GM19455 (cell line): Measurements from ENCODE around the gene MDC1.

ENCODE experiments used
- ATAC-seq: cut with Tn5 transposase; IDR thresholded peaks from one replicate; pipeline ENCODE4 v1.9.1; 2021; ENCODE audit not compliant: unreplicated experiment

MDC1 gene

DNA sequence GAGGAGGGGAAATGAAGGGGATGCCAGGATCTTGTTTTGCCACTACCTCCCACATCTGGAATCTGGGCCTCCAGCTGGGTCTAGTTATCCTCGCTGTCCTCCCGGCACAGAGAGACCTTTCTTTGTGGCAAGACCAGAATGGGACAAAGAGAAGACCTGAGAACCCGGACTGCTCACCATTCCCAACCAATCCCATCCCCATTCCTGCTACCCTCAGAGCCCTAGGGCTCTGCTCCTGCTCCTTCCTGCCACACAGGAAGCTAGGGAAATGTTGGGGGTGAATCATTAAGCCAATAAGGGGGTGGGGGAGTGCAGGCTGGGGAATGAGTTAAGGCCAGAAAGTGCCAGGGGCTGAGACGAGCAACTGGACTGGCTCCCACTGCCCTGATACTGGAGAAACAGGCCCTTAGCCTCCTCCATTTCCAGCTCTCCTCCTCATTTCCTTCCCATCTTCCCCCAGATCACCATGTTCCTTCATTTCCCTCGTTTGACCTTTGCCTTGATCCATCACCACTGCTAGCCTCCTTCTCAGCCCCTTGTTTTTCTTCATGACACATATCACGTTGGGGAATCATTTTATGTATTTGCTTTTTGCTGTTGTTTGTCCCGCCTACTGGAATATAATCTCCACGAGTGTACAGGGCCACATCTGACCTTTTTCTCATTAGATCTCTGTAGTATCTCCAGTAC lies 31.9 kb upstream of the MDC1 start:
- ATAC-seq = no peak

GRCh38 chr6:30747902-30748769 lies 31.1 kb upstream of the MDC1 start:
- no peak for ATAC-seq

DNA sequence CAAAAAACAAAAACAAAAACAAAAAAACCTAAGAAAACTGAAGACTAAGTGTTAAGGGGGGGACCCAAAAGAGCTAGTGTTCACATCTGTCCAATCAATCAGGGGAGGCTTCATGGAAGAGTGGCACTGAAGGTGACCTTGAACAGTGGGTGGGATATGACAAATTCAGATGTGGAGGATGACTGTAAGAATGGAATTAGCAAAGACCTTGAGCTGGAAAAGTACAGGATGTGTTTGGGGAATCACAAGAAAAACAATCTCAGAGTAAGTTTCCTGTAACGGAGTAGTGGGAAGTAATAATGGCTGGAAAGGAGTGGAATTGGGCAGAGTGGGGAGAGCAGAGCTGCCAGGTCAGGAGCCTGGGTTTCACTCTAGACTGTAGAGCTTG lies 30.2 kb upstream of the MDC1 start:
- no peak for ATAC-seq

- no peak for ATAC-seq
Observed at GRCh38 chr6:30744054-30744805, 27.1 kb upstream of the MDC1 start, which contains the start of gene IER3. IER3 (minus strand) TSS chr6:30744547; CDS start chr6:30744518, 29 bp downstream.

DNA sequence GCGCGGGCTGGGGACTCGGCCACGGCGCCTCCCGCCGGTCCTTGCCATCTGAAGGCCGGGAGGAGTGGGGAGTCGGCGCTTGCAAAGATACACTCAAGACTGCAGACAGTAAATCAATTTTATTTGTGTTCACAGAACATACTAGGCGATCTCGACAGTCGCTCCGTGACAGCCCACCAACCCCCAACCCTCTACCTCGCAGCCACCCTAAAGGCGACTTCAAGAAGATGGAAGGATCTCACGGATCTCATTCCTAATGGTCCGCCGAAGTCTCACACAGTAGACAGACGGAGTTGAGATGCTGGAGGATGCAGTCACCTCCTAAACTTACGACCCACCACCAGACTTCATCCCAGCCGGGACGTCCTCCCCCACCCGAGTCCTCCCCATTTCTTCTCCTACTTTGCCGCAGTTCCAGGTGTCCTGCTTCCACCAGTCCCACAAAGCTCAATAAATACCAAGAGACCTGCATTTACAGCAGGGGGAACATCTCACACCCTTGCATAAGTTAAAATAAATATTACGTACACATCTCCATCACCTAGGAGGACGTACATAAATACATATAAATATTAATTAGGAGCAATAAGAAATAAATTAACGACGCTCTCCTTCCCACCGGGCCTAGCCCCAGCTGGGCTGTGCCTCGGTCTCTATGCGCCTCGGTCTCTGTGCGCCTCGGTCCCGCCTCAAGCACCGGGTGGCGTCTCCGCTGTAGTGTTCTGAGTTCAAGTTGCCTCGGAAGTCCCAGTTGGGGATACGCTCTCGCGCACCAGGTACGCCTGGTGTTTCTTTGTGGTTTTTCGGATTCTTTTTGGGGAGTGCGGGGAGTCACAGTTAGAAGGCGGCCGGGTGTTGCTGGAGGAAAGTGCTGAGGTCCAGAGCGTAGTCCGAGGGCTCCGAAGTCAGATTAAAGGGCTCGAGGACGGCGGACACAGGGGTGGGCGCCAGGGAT lies 26.3 kb upstream of the MDC1 start:
- ATAC-seq = peak; percentile 29

DNA sequence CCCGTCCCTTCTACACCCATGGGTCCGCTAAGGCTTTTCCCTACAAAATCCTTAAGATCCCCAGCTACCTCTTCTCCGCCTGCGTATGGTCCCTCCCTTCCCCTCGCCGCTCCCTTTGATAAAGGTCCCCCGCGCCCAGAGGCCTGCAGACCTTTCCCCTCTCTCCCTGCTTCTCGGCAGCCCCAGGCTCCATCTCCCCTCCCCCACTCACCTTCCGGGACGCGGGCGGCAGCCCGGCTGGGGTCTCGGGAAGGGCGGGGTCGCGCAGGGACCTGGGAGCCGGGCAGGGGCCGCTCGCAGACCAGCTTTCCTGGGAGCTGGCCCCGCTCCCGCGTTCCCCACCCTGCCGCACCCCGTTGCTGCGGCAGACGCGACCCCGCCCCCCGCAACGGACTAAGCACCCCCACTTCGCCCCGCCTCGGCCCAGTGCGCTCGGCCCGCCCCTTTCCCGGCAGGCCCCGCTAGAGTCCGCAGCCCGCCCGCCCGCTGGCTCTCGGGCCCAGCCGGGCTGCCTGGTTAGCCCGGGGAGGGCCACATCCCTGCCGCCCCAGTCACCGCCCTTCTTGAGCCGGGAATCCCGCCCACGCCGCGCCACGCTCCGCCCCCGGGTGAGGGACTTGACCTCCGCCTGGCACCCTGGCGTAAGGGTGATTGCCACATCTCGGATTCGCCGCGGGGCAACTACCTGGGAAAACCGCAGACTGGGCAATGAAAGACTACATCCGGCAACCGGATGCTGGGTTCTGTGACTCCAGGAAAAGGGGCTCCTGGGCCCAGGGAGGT lies 25.4 kb upstream of the MDC1 start, which contains the start of gene FLOT1:
Gene FLOT1 (minus strand): TSS at position 372 of the 783 bp plus-strand sequence. CDS start 498 bp downstream, outside the sequence.
- ATAC-seq = peak; percentile 66

DNA sequence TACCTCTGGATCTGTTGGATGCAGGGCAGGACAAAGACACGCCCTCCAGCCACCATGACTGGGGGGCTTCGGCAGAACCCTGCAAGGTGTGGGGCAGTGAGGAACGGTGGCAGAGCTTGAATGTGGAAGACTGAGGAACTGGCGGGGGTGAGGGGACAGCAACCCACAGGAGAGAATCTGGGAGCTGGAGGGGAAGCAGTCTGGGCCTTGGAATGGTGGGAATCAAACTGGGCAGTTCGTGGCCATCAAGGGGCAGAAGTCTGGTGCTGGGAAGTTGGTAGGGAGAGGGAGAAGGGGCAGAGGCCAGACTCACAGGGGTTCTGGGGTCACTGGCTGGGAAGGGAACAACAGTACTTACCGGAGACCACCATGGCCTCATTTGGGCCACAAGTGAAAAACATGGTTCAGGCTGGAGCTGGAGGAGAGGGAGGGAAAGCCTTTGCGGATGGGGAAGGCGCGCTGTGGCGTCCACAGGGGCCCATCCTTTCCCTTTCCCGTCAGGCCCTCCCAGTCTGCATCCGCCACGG lies 24.8 kb upstream of the MDC1 start:
- no peak for ATAC-seq

- no peak for ATAC-seq
Observed at GRCh38 chr6:30741063-30741779, 24.1 kb upstream of the MDC1 start.

- no peak for ATAC-seq
Observed at GRCh38 chr6:30740540-30740870, 23.4 kb upstream of the MDC1 start.

DNA sequence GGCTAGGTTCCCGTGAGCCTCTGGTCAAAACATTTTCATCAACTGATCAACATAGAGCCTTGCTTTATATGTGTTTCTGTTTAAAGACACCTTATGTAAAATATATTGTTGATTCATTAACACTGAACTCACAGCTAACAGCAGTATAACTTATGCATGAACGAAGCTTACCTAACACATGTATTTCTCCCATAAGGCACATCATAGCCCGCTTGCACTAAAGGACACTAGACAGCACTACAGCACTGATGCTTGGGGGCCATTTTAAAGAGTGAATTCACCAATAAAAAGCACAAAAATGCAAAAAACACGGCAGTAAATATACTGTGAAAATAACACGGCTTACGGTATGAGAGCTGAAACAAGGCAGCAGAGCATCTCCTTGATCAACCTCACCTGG lies 21.5 kb upstream of the MDC1 start:
- ATAC-seq = no peak

DNA sequence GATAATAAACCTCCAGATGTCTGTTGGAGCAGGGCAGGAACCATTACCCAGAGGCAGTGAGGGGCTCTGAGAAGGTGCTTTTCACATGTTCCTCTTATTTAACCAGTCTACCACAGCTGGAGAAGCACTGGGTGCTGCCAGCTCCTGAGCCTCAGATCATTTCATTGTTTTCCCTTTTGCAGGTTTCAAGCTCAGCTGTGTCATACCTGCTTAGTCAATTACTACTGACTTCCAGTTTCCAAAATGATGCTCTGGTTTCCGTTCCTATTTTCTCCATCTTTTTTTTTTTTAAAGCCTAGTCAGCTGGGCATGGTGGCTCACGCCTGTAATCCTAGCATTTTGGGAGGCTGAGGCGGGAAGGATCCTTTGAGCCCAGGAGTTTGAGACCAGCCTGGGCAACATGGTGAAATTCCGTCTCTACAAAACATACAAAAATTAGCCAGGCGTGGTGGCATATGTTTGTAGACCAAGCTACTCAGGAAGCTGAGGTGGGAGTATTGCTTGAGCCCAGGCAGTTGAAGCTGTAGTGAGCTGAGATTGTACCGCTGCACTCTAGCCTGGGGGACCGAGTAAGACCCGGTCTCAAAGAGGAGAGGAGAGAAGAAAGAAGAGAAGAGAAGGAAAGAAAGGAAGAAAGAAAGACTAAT lies 18.7 kb upstream of the MDC1 start:
- no peak for ATAC-seq

GRCh38 chr6:30732237-30732943 lies 15.3 kb upstream of the MDC1 start:
- ATAC-seq = no peak

GRCh38 chr6:30730601-30731435 lies 13.7 kb upstream of the MDC1 start:
- ATAC-seq = peak; percentile 71

DNA sequence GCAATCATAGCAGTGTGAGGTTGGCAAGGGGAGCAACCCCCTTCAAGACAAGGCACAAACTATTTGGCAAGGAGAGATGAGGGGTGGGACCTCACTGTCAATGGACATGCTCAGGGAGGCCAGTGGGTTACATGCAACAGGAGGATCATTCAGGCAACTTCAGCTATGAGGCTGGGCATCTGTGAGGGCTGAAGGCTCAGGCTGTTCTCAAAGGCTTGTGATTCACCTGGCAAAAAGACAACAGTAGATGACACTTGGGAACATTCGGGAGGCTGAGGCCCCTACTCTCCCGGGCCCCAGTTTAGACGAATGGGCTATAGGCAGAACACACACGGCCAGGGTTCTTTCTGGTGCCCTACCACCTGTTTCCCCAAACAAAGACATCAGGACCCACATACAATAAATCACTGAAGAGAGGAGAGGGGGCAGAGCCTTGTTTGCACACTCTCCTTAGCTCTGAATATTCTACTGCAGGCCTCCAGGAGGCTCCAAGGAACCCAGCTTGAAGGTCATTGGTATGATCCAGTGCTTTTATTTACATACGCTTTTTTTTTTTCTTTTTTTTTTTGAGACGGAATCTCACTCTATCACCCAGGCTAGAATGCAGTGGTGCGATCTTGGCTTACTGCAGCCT lies 11.0 kb upstream of the MDC1 start:
- ATAC-seq = no peak

- no peak for ATAC-seq
Observed at GRCh38 chr6:30726506-30727413, 9.7 kb upstream of the MDC1 start.
